Measurements from ENCODE around the gene HBP1. TPM values are rescaled to one million over a fixed set of nuclear protein-coding genes. Genes with fewer than 3 reads are reported as not detected.
A peak's percentile ranks its signal among the peaks of the same experiment; 100 is the strongest.
"Not testable (repeated sequence)": the region's sequence is repeated elsewhere in the genome, so short reads cannot be mapped to it uniquely, and the experiment has no call there.

HBP1 gene
- total RNA-seq, 1 experiment from 2014 or later = 47.8 TPM

DNA sequence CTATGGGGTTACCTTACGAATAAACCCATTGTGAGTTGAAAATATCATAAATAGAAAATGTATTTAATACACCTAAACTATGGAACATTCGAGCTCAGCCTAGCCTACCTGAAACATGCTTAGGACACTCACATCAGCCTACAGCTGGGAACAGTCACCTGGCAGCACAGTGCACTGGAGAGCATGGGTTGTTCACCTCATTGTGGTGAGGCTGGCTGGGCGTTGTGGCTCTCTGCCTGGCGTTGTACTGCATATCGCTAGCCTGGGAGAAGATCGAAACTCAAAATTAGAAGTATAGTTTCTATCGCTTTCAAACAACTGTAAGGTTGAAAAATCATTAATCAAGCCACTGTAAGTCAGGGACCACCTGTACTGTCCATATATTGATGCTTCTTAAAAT is 17.3 kb upstream of the HBP1 start:
- no peak for DNase-seq (ENCODE audit: low spot score)
- in situ Hi-C loops (cut with HindIII; ENCODE audit: low sequenced_read_pairs) = no loop called here

- in situ Hi-C loops (cut with HindIII; ENCODE audit: low sequenced_read_pairs) = no loop called here
- DNase-seq (ENCODE audit: low spot score) = no peak
Measured at GRCh38 chr7:107152011-107152410, 16.8 kb upstream of the HBP1 start.

DNA sequence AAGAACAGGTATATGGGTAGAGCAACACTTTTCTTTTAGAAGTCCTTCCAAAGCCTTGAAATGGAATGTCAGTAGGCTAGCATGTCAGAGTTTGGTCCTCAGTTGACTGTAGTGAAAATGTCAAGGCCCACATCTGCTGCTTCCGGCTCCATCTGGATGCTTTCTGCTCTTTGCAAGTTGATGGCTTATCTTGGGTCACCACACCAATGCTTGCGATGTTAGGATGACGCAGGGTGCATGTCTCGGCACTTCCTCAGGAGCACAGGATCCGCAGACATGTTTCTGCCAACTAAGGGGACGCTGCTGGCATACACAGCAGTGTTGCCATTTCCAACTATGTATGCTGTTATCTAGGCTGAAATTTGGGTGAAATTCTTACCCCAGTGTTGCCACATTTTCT is 14.0 kb upstream of the HBP1 start:
- in situ Hi-C loops (cut with HindIII; ENCODE audit: low sequenced_read_pairs) = no loop called here
- no peak for DNase-seq (ENCODE audit: low spot score)

DNA sequence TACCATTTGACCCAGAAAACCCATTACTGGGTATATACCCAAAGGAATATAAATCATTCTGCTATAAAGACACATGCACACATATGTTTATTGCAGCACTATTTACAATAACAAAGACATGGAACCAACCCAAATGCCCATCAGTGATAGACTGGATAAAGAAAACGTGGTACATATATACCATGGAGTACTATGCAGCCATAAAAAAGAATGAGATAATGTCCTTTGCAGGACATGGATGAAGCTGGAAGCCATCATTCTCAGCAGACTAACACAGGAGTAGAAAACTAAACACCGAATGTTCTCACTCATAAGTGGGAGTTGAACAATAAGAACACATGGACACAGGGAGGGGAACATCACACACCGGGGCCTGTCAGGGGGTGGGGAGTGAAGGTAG is 13.1 kb upstream of the HBP1 start:
- in situ Hi-C loops (cut with HindIII; ENCODE audit: low sequenced_read_pairs) = not testable (repeated sequence)

DNA sequence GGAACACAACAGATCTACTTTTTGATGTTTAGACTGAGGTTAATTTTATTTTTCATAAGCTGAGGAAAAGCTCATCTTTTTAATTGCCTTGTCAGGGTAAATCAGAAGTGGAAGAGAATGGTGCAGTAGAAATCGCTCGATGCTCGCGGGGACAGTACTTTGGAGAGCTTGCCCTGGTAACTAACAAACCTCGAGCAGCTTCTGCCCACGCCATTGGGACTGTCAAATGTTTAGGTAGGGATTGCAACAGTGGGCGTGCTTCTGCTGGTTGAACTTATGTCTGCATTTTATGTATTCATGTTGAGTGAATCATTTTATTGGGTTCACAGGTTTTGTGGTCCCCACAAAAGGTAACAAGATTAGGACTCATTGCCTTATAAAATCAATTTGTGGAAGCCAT is 11.7 kb upstream of the HBP1 start:
- in situ Hi-C loops (cut with HindIII; ENCODE audit: low sequenced_read_pairs) = no loop called here
- DNase-seq (ENCODE audit: low spot score) = no peak

More for the DNA sequence above, 13.1 kb upstream of the HBP1 start:
- not testable (repeated sequence) for DNase-seq (ENCODE audit: low spot score)

GRCh38 chr7:107158028-107158427 is 10.8 kb upstream of the HBP1 start:
- in situ Hi-C loops (cut with HindIII; ENCODE audit: low sequenced_read_pairs) = no loop called here
- no peak for DNase-seq (ENCODE audit: low spot score)

- DNase-seq (ENCODE audit: low spot score) = no peak
- in situ Hi-C loops (cut with HindIII; ENCODE audit: low sequenced_read_pairs) = no loop called here
Measured at GRCh38 chr7:107160389-107160788, 8.4 kb upstream of the HBP1 start.

GRCh38 chr7:107161415-107161814 is 7.4 kb upstream of the HBP1 start:
- no peak for DNase-seq (ENCODE audit: low spot score)
- in situ Hi-C loops (cut with HindIII; ENCODE audit: low sequenced_read_pairs) = no loop called here

GRCh38 chr7:107162475-107162874 is 6.3 kb upstream of the HBP1 start:
- no peak for DNase-seq (ENCODE audit: low spot score)
- in situ Hi-C loops (cut with HindIII; ENCODE audit: low sequenced_read_pairs) = no loop called here

- DNase-seq (ENCODE audit: low spot score) = no peak
- in situ Hi-C loops (cut with HindIII; ENCODE audit: low sequenced_read_pairs) = no loop called here
Measured at GRCh38 chr7:107164092-107164491, 4.7 kb upstream of the HBP1 start.

DNA sequence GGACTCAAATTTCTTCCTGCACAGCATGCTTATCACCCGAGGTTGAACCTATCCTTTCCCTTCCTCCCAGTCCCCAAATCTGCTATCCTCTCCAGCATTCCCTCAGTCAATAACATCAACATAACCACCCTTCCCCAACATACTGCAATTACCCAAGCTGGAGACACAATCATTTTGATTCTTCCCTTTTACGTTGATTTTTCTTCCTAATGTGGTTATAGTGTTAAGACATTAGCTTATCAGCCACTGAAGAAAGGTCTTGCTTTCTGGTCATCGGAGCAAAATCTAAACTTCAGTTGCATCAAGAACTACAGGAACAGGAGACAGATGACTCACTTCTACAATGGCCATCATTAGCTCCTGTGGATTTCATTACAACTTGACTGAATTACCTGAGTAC is 3.5 kb upstream of the HBP1 start:
- no peak for DNase-seq (ENCODE audit: low spot score)
- in situ Hi-C loops (cut with HindIII; ENCODE audit: low sequenced_read_pairs) = no loop called here

GRCh38 chr7:107166736-107167426 is 1.9 kb upstream of the HBP1 start:
- DNase-seq (ENCODE audit: low spot score) = no peak
- in situ Hi-C loops (cut with HindIII; ENCODE audit: low sequenced_read_pairs) = no loop called here

GRCh38 chr7:107167483-107168232 is 1.1 kb upstream of the HBP1 start:
- DNase-seq (ENCODE audit: low spot score) = peak; percentile 65
- in situ Hi-C loops (cut with HindIII; ENCODE audit: low sequenced_read_pairs) = no loop called here

DNA sequence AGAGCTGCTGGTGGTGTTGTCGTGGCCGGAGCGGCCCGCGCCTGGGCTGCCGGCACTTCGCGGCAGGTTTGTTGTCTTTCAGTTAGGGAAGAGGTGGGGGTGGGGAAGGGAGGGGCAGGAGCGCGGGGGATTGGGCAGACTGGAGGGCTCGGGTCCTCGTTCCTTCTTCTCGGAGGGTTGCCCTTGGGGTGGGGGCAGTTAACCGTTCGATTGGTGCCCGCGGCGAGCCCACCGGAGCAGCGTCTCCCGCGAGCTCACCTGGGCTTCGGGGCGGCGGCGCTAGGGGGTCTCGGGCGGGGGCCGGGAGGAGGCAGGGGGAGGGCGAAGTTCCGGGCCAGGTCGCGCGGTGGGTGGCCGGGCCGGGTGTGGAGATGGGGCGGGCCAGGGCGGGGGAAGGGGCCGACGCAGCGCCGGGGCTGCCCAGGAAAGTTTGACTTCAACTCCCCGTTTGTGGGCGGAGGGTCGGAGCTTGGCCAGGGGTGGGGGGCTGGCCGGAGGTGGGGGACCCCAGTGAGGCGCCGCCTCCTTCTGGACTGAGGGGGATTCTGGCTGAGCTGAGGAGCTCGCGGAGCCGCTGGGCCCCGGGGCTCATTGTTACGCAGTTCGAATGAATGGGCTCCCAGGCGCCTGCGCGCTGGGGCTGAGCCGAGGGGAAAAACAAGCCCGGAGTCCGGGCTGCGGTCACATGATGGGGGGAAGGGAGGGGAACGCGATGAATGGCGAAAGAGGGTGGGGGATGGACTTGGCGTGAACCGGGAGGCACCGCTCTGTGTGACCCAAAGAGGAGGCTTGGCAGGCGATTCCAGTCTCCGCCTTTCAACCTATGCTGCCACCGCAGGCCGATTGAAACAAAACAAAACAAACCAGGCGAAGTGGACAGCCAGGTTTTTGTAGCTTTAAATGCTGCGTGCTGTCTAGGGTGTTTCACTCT is 582 bp downstream of the HBP1 start:
- in situ Hi-C loops (cut with HindIII; ENCODE audit: low sequenced_read_pairs) = no loop called here

DNA sequence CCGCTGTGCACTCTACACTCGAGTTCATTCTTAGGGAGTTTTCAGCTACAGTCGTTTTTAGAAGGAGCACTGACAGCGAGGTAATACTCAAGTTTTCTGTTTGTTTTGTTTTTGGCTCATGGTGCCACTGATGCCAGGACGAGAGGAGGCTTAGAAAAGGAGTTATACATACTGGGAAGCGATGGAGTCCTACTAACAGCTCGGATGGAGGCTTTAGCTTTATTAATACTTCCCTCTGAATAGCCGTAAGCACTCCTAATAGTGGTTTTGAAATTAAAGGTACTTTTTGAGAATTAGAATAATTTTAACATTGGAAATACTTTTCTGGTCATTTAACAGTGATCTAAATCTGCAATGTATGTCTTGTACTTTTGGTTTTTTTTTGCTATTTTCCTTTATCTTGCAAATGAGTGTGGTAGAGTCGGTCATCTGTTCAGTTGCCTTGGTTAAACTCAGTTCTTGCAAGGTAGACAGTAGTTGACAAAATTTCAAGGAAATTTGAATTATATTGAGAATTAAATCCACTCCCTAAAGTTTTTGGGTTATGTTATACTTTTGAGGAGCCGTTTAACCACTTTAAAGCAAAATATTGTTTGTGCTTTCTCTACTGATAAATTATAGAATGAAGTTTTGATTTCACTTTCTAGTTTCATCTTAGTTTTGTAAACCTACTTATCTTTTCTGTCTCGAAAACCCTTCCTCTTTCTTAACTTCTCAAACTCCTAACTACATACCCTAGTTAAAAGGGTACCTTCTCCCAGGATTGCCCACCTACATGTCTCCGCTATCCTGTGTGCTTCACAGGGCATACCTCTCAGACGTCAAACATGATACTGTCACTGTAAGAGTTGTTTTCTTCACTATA is 1.5 kb downstream of the HBP1 start:
- in situ Hi-C loops (cut with HindIII; ENCODE audit: low sequenced_read_pairs) = no loop called here
- DNase-seq (ENCODE audit: low spot score) = no peak

More for the DNA sequence above, 582 bp downstream of the HBP1 start:
- peak; percentile 99 for DNase-seq (ENCODE audit: low spot score)

- no peak for DNase-seq (ENCODE audit: low spot score)
- in situ Hi-C loops (cut with HindIII; ENCODE audit: low sequenced_read_pairs) = no loop called here
Measured at GRCh38 chr7:107171496-107171895, 2.7 kb downstream of the HBP1 start.

DNA sequence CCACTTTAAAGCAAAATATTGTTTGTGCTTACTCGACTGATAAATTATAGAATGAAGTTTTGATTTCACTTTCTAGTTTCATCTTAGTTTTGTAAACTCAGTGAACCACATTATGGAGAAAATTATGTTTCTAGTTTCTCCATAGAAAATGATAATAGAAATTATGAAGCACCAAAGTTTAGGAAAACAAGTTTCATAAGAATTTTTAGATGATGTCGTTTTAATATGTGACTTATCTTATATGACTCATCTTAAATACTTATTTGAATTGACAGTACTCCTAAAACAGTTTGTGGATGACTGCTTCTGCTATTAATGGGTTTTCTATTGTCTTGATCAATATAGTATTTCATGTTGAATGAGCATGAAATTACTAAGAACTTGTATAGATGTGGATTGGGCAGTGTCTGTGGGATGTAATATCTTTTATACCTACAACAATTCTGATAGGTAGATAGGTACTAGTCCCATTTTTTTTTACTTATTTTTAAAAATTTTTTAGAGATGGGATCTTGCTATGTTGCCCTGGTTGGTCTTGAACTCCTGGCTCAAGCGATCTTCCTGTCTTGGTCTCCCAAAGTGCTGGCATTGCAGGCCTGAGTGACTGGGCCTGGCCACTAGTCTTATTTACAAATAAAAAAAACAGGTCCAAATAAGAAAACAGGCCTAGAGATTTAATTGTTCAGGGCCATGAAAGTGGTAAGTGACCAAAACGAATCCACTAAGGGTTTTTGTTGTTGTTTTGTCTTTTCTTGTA is 3.7 kb downstream of the HBP1 start:
- in situ Hi-C loops (cut with HindIII; ENCODE audit: low sequenced_read_pairs) = no loop called here
- DNase-seq (ENCODE audit: low spot score) = no peak

GRCh38 chr7:107173191-107173590 is 4.4 kb downstream of the HBP1 start:
- in situ Hi-C loops (cut with HindIII; ENCODE audit: low sequenced_read_pairs) = no loop called here
- no peak for DNase-seq (ENCODE audit: low spot score)
